Activated CD4-positive, alpha-beta T cell treated with anti-CD3 and anti-CD28 coated beads for 1 hour (primary cell): ENCODE results near the gene WASF1.

Experiments used
- DNase-seq: peaks from one replicate; pipeline ENCODE4 v3.0.0-alpha.2; 2020

The WASF1 gene

DNA sequence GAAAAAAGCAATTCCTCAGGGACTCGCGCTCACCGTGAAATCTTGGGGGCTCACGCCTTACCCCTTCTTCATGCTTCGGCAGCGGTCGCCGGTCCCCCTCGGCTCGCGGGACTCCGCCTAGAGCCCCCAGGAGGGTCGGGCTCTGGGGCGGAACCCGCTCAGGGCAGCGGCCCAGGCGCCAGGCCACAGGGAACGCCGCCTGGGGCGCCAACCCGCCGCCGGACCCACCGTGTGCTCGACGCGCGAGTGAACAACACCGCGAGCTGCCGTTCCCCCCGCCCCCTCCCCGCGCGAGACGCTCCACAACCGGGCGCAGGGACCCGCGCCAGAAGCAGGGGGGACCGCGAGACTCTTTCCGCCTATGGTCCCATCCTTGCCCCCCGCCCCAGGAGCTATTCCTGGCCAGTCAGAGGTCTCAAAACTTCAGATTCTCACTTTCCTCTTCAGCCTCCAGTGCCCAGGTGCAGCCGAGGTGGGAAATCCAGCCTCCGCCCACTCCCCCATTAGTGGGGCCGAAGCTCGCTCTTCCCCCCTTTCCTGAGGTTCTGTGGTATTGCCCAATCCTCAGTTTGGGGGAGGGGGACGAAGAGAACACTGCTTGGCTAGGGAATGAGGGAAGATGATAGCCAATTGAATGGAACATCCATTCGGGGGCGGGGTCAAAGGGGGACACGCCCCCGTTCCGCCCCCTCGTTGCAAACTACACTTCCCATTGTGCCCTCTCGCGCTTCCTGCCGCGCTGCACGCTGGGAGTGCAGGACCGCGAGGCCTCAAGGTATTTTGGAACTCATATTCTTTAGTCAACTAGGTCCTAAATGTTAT lies at the start of gene WASF1:
Gene WASF1 (minus strand): TSS at position 265 of the 822 bp plus-strand sequence. CDS start 52,069 bp downstream, outside the sequence.
- DNase-seq = peak; percentile 86

GRCh38 chr6:110226261-110226660 lies 46.8 kb upstream of the WASF1 start:
- no peak for DNase-seq

DNA sequence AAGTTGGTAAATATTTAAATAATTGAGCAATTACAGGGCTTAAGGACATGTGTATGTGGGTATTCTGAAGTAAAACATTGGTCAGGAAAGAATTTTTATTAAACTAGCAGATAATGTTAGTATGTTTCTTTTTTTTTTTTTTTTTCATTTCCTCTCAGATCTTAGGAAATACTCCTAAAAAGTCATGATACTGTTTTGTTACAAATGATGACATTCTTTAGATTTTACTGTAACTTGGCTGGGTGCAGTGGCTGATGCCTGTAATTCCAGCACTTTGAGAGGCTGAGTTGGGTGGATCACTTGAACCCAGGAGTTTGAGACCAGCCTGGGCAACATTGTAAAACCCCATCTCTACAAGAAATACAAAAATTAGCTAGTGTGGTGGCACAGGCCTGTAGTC lies 42.3 kb upstream of the WASF1 start:
- no peak for DNase-seq

DNA sequence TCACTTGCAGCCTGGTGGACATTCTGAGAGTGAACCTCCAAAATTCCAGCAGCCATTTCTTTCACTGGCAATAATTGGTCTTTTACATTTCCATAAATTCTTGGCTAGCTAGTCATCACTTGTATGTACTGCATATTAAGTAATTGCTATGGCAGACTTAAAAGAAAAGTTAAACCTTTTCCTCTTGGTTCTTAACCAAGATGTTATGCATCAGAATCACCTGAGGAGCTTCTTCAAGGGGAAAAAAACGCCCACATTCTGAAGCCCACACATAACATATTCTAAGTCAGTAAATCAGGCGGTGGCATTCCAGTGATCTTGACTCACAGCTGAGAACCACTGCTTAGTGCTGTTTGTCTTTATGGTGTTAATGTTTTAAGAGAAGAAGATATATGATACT lies 37.8 kb upstream of the WASF1 start:
- DNase-seq = no peak

- no peak for DNase-seq
Measured at GRCh38 chr6:110216140-110216539, 36.7 kb upstream of the WASF1 start.

DNA sequence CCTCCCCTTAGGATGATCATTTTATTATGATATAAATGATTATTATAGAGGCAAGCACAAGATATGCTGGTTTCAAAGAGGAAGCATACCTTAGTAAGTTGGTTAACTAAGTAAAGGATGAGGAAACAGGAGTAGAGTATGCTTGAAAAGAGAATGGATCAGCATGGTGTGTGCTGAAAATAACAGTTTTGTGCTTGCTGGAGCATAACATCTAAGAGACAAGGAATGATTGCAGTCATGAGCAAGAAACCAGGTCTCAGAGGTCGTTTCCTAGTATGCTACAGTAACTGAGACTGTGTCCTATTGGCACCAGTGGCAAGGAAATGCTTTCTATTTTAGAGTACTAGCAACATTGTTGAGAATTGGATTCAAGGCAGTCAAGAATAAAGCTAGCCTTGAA lies 34.9 kb upstream of the WASF1 start:
- DNase-seq = no peak

DNA sequence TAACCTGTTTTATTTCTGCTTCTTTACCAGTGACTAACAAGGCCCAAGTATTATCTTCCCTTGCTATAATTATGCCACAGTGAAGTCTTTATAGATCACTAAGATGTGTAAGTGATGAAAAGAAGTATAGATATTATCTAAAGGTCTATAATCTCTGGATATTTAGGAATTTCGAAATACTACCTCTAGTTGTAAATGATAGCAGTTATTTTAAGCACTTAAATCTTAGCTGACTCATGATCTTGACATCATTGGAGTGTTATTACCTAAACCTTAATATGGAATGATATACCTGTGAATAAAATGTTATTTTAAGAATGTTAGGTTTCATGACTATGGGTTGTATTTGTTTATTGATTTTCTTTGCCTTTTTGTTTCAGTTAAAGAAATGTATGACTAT lies 32.3 kb upstream of the WASF1 start:
- no peak for DNase-seq

GRCh38 chr6:110207652-110208051 lies 28.2 kb upstream of the WASF1 start:
- DNase-seq = no peak

DNA sequence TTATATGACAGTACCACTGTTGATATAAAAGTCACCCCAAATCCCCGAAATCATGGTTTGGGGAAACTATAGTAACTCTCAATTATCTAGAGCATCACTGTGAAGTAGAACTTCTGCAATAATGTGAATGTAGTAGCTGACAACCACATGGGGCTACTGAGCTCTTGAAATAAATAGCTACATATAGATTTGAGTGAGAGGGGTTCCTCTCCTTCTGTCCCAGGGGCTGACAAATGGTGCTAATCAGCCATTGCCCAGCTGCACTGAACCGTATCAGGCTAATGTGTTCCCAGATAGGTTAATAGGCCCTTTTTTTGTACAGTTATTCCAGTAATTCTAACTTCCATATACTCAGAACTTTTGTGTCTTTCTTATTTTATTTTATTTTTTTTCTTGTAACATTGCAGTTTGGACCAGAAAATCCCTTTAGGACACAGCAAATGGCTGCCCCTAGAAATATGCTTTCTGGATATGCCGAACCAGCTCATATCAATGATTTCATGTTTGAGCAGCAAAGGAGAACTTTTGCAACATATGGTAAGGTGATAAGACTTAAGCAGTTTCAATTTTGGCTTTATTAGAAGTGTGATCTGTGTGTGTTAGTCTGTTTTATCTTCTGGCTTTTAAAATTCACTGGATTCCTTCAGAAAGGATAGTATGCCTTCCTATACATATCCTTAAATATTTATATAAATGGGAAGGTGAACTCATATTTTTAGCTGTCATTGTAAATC lies 21.8 kb upstream of the WASF1 start:
- DNase-seq = no peak

DNA sequence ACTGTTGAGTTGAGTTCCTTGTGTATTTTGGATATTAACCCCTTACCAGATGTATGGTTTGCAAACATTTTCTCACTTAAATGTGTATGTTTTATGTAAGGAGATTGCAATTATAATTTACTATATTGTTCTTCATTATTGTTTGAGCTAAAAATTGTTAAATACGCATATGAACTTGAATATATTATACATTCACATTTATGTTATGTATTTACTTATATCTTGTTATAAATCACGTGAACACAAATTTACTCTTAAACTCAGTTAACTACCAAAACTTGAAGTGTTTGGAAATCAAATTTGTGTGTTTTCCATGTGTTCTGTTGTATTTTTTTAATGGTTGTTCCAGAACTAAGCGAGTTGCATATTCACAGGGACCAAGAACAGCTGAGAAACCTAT lies 19.1 kb upstream of the WASF1 start:
- DNase-seq = no peak

DNA sequence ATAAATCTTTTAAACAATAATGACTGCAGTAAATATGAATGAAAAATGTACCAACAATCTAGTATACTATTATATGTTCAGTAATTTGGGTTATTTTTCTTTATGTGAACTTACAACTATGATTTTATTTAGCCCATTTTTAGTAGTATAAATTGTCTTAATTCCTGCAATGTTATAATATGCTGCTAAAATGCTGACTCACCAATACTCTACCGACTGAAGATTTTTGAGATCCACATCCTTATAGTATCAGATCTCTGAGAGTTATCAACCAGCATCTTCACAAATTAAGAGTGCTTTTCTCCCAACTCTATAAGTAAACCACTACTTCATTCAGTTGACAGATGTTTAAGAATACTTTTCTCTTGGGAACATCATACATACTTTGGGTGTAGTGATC lies 17.4 kb upstream of the WASF1 start:
- no peak for DNase-seq

DNA sequence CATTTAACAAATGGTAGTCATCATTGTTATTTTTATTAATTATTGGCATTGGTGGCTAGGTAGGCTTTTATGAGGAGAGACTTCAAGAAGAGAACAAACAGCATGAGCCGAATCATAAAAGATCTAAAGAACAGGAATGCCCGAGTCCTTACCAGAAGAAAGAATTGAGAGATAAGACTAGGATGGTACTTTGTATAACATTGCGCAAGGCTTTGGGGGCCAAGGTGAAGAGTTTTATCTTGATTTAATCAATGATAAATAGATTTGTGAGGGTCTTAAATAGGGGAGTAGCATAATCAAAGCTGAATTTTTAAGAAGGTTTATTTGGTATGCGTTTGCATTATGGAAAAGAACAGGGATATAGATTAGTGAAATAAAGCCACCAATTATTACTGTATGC lies 16.2 kb upstream of the WASF1 start:
- no peak for DNase-seq

GRCh38 chr6:110191477-110191876 lies 12.0 kb upstream of the WASF1 start:
- DNase-seq = no peak

GRCh38 chr6:110190726-110191125 lies 11.3 kb upstream of the WASF1 start:
- no peak for DNase-seq

DNA sequence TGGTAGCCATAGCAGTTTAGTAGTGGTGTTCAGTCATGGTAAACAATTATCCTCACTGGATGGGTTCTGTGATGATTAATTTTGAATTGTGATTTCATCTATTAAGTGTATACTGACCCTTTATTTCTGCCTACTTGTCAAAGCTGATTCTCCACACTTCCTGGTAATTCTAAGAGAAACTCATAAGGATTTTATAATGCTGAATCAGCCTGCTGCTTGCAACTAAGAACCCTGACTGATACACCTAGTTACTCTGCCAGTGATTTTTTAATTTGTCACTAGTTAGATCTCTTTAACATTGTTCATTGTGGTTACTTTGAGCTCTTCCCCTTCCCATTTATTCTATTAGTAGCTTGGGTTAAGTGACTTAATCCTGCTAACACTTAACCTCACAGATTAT lies 9.3 kb upstream of the WASF1 start:
- DNase-seq = no peak

DNA sequence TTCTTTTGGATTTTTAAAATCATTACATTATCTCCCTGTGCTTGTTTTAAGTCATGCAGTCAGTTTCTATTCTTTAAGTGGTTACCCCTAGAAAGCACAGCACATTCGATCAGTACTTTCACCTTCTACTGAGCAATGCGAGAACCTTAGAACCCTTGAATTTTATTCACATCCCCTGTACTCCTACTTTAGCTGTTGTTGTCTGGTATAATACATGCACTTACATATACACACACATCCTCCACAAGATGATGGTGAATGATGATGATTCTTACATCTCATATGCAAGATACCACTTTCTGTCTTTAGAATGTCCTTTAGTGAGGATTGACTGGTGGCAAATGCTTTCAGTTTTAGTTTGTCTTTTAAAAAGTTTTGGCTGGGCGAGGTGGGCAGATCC lies 6.4 kb upstream of the WASF1 start:
- DNase-seq = no peak

- no peak for DNase-seq
Measured at GRCh38 chr6:110183292-110183885, 3.9 kb upstream of the WASF1 start.

DNA sequence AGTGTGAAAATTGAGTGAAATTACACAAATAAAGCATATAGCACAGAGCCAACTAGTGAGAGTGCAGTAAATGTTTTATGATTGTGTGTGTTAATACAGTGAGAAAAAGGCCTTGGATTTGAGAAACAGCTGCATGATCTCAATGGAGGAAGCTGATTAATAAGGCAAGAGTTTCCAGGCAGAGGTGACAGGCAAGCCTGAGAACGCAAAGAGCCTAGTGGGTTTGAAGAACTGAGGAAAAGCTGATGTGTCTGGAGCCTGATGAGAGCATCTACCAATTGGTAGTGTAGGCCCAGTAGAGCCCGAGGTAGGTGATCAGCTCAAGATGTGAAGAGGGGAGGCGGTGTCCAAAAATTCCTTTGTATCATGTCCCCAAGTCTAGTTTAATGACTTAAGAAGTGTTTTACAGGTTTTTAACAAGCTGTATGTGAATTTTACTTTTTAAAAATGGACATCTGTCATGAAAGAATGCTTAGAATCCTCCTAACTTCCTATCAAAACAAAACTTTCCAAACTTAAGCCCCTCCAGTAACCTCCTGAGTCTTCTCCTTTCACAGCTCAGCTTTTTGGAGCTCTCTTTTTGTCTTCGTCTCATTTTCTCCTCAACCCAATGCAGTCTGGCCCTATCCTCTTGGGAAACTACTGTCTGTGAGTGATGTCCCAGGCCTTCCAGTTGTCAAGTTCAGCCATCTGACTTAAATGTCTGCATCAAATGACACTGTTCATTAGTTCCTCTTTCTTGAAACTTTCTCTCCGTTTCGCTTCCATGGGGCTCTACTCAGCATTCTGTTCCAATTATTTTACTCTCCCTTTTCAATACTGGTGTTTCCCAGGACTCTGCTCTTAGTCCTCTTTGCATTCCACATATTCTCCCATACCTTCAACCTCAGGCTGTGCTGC lies 1.9 kb upstream of the WASF1 start:
- DNase-seq = no peak

- peak; percentile 40 for DNase-seq
Measured at GRCh38 chr6:110180228-110181008, 948 bp upstream of the WASF1 start, which contains the start of gene CDC40. Gene CDC40, plus strand, starts transcription at chr6:110180427. Its CDS starts 18 bp downstream, at chr6:110180445.

- peak; percentile 37 for DNase-seq
Measured at GRCh38 chr6:110178626-110179405, 654 bp downstream of the WASF1 start.

GRCh38 chr6:110173506-110174132 lies 5.9 kb downstream of the WASF1 start:
- DNase-seq = no peak
